CD4-positive, alpha-beta T cell treated with Interleukin-4 for 1 hour (primary cell): ENCODE measurements around the gene MYLK3.

ENCODE experiments used
- DNase-seq, 2 donors: peaks; one replicate each; pipeline ENCODE4 v3.0.0-alpha.2; 2020 to 2022

MYLK3 gene

GRCh38 chr16:46757339-46758050, 9.4 kb upstream of the MYLK3 start:
- no peak for DNase-seq

- no peak for DNase-seq
Measured at GRCh38 chr16:46756772-46757171, 8.6 kb upstream of the MYLK3 start.

GRCh38 chr16:46753015-46753414, 4.9 kb upstream of the MYLK3 start:
- DNase-seq: no peak

- DNase-seq: no peak
Measured at GRCh38 chr16:46751381-46751780, 3.2 kb upstream of the MYLK3 start.

- DNase-seq: no peak
Measured at GRCh38 chr16:46748775-46749705, 896 bp upstream of the MYLK3 start.

GRCh38 chr16:46746821-46747776, 1.0 kb downstream of the MYLK3 start:
- no peak for DNase-seq

GRCh38 chr16:46745617-46746016, 2.5 kb downstream of the MYLK3 start:
- DNase-seq: no peak

GRCh38 chr16:46743232-46743719, 4.9 kb downstream of the MYLK3 start:
- DNase-seq: peak in 1 of 2 donors; percentile 18

GRCh38 chr16:46739934-46740333, 8.2 kb downstream of the MYLK3 start:
- no peak for DNase-seq

- DNase-seq: no peak
Measured at GRCh38 chr16:46737621-46738214, 10.4 kb downstream of the MYLK3 start.

GRCh38 chr16:46736695-46737094, 11.4 kb downstream of the MYLK3 start:
- no peak for DNase-seq

GRCh38 chr16:46733319-46733830, 14.8 kb downstream of the MYLK3 start:
- no peak for DNase-seq

GRCh38 chr16:46732561-46732960, 15.6 kb downstream of the MYLK3 start:
- DNase-seq: no peak

GRCh38 chr16:46731691-46732555, 16.2 kb downstream of the MYLK3 start:
- DNase-seq: no peak

GRCh38 chr16:46730801-46731690, 17.1 kb downstream of the MYLK3 start:
- DNase-seq: no peak

GRCh38 chr16:46730126-46730525, 18.0 kb downstream of the MYLK3 start:
- DNase-seq: no peak

- no peak for DNase-seq
Measured at GRCh38 chr16:46729326-46729995, 18.7 kb downstream of the MYLK3 start.

- no peak for DNase-seq
Measured at GRCh38 chr16:46728806-46729205, 19.3 kb downstream of the MYLK3 start.

GRCh38 chr16:46727630-46728029, 20.5 kb downstream of the MYLK3 start:
- DNase-seq: no peak
